HepG2 (cell line): ENCODE data around the gene OR5M10. TPM values are rescaled to one million over a fixed set of nuclear protein-coding genes. Genes with fewer than 3 reads are reported as not detected.
"Not testable (repeated sequence)": the region's sequence is repeated elsewhere in the genome, so short reads cannot be mapped to it uniquely, and the experiment has no call there.

Source experiments
- ATAC-seq: fragments of 200-7000 bp; cut with Tn5 transposase; 3 replicates; pipeline ENCODE4 v1.9.1; 2020; ENCODE audit warnings: mild to moderate bottlenecking, moderate library complexity
- BruUV-seq: library from RNA; stranded (reverse); fragments of 400-500 nt; replicated peaks from 2 replicates; lab custom pipeline; 2021; lab: Mats Ljungman, UMichigan
- CTCF ChIA-PET: fragments of 300-600 bp; formaldehyde crosslinking; extraction: SDS; loops from one replicate; lab custom pipeline; 2021; ENCODE audit warnings: low total read pairs, inconsistent platforms, low intra/inter-chr PET ratio; lab: Yijun Ruan, JAX
- POLR2A ChIA-PET: fragments of 350-600 bp; sonication (Branson Sonifier 250); formaldehyde crosslinking; loops from one replicate; lab custom pipeline; 2020; ENCODE audit warnings: antibody characterized with exemption, inconsistent platforms; lab: Yijun Ruan, JAX
- DNase-seq: peaks from one replicate; pipeline ENCODE4 v3.0.0-alpha.2; 2015; ENCODE audit warnings: low spot score
- FAIRE-seq: peaks from 3 replicates; lab custom pipeline; 2011; peaks lifted over from hg19 to GRCh38; lab: Jason Lieb, UNC
- H2AFZ ChIP-seq: one replicate; pipeline ENCODE4 v1.6.1; 2011; ENCODE audit warnings: low read length, inconsistent platforms
- H3K27ac ChIP-seq: fragments of 300-600 bp; 3 replicates; pipeline ENCODE4 v1.8.0; 2011; ENCODE audit warnings: mixed run types, mild to moderate bottlenecking, mixed read lengths, low read length, inconsistent platforms; ENCODE audit not compliant: insufficient read depth; ENCODE audit errors: extremely low read length
- H3K27me3 ChIP-seq, 2 experiments: fragments of 200-600 bp in 1 of 2; 2 replicates in 1 of 2; 3 replicates in 1 of 2; pipeline versions ENCODE4 v1.6.0 to v1.8.0; 2011; ENCODE audit warnings: low read length in 2 of 2, mild to moderate bottlenecking in 2 of 2, moderate library complexity in 2 of 2, inconsistent platforms in 1 of 2; ENCODE audit not compliant: insufficient read depth in 2 of 2, control insufficient read depth in 1 of 2
- H3K36me3 ChIP-seq, 2 experiments: fragments of 200-600 bp in 1 of 2; replicated peaks in 1 of 2; 2 replicates in 1 of 2; 3 replicates in 1 of 2; pipeline versions ENCODE4 v1.5.1 to v1.8.0; 2011; ENCODE audit warnings: low read length in 2 of 2, inconsistent platforms in 1 of 2; ENCODE audit not compliant: insufficient read depth in 2 of 2, control insufficient read depth in 1 of 2
- H3K4me1 ChIP-seq: 2 replicates; pipeline ENCODE4 v1.5.1; 2012; ENCODE audit warnings: low read length, inconsistent platforms; ENCODE audit not compliant: insufficient read depth
- H3K4me2 ChIP-seq: 2 replicates; pipeline ENCODE4 v1.6.0; 2011; ENCODE audit warnings: low read depth, low read length, inconsistent platforms
- H3K4me3 ChIP-seq, 3 experiments: fragments of 200-600 bp in 1 of 3; sonication (generic), shearing (Covaris generic) in 1 of 3; replicated peaks in 1 of 3; 2 replicates each; pipeline ENCODE4 v1.5.1; 2011 to 2016; ENCODE audit warnings: low read length in 3 of 3, inconsistent platforms in 2 of 3, low read depth in 2 of 3, mild to moderate bottlenecking in 2 of 3, control low read depth in 1 of 3, mixed read lengths in 1 of 3; ENCODE audit not compliant: insufficient read depth in 1 of 3
- H3K79me2 ChIP-seq: one replicate; pipeline ENCODE4 v1.6.1; 2011; ENCODE audit warnings: low read length, inconsistent platforms; ENCODE audit not compliant: insufficient read depth
- H3K9ac ChIP-seq: 2 replicates; pipeline ENCODE4 v1.6.0; 2011; ENCODE audit warnings: mild to moderate bottlenecking, low read depth, low read length, inconsistent platforms; ENCODE audit not compliant: insufficient read depth
- H3K9me3 ChIP-seq: 2 replicates; pipeline ENCODE4 v1.5.1; 2012; ENCODE audit warnings: mild to moderate bottlenecking, low read length
- H4K20me1 ChIP-seq: 2 replicates; pipeline ENCODE4 v1.6.0; 2011; ENCODE audit warnings: inconsistent platforms, mild to moderate bottlenecking, low read length, moderate library complexity; ENCODE audit not compliant: insufficient read depth
- HDAC1 ChIP-seq: sonication (generic); formaldehyde crosslinking; IDR thresholded peaks from 2 replicates; pipeline ENCODE4 v1.5.1; 2020; ENCODE audit warnings: mild to moderate bottlenecking, missing genetic modification reagents
- IRF1 ChIP-seq: sonication (generic); formaldehyde crosslinking; IDR thresholded peaks from 2 replicates; pipeline ENCODE4 v1.4.0; 2020; ENCODE audit warnings: low read depth, mild to moderate bottlenecking, missing genetic modification reagents
- MIXL1 ChIP-seq: IDR thresholded peaks from 2 replicates; pipeline ENCODE4 v1.6.1; 2016
- MXD4 ChIP-seq: IDR thresholded peaks from 2 replicates; pipeline ENCODE4 v1.6.1; 2016; ENCODE audit warnings: mild to moderate bottlenecking, missing biosample characterization, missing genetic modification reagents
- NONO ChIP-seq, 2 experiments: fragments of 450-650 bp in 1 of 2; sonication (generic) in 1 of 2; formaldehyde crosslinking in 1 of 2; IDR thresholded peaks in 1 of 2; conservative IDR thresholded peaks in 1 of 2; 2 replicates each; pipeline versions ENCODE4 v1.6.1 to v1.8.0; 2017 to 2022; ENCODE audit warnings: mild to moderate bottlenecking in 1 of 2, missing genetic modification reagents in 1 of 2, moderate library complexity in 1 of 2
- REXO4 ChIP-seq: sonication (generic); formaldehyde crosslinking; IDR thresholded peaks from 2 replicates; pipeline ENCODE4 v1.8.0; 2022; ENCODE audit warnings: missing genetic modification reagents, mild to moderate bottlenecking, borderline replicate concordance
- RXRB ChIP-seq: IDR thresholded peaks from 2 replicates; pipeline ENCODE4 v1.6.1; 2016; ENCODE audit warnings: borderline replicate concordance, missing genetic modification reagents, missing compliant biosample characterization
- SMYD3 ChIP-seq: sonication (generic); formaldehyde crosslinking; IDR thresholded peaks from 2 replicates; pipeline ENCODE4 v1.8.1; 2023; ENCODE audit warnings: mild to moderate bottlenecking, missing genetic modification reagents
- SP5 ChIP-seq: IDR thresholded peaks from 2 replicates; pipeline ENCODE4 v1.6.1; 2016; ENCODE audit warnings: low read depth, borderline replicate concordance
- TCF7L2 ChIP-seq: IDR thresholded peaks from 2 replicates; pipeline ENCODE4 v1.6.1; 2011; ENCODE audit warnings: mild to moderate bottlenecking, low read depth, low read length, moderate library complexity
- ZMAT3 ChIP-seq: sonication (generic); formaldehyde crosslinking; conservative IDR thresholded peaks from 2 replicates; pipeline ENCODE4 v1.7.0; 2021; ENCODE audit warnings: missing genetic modification reagents
- ZNF264 ChIP-seq: sonication (generic); formaldehyde crosslinking; IDR thresholded peaks from 2 replicates; pipeline ENCODE4 v1.4.0; 2020; ENCODE audit warnings: missing genetic modification reagents
- ZNF329 ChIP-seq: sonication (generic); formaldehyde crosslinking; IDR thresholded peaks from 2 replicates; pipeline ENCODE4 v1.9.0; 2021; ENCODE audit warnings: low read depth, mild to moderate bottlenecking, missing genetic modification reagents
- ZNF552 ChIP-seq: sonication (generic); formaldehyde crosslinking; IDR thresholded peaks from 2 replicates; pipeline ENCODE4 v1.9.0; 2022; ENCODE audit warnings: missing genetic modification reagents, mild to moderate bottlenecking, borderline replicate concordance
- ZNF691 ChIP-seq: sonication (generic); formaldehyde crosslinking; IDR thresholded peaks from 2 replicates; pipeline ENCODE4 v1.4.0; 2020; ENCODE audit warnings: missing genetic modification reagents, low read depth, mild to moderate bottlenecking, borderline replicate concordance
- ZNF781 ChIP-seq: sonication (generic); formaldehyde crosslinking; IDR thresholded peaks from 2 replicates; pipeline ENCODE4 v1.5.1; 2020; ENCODE audit warnings: borderline replicate concordance, mild to moderate bottlenecking, missing genetic modification reagents; ENCODE audit errors: not compliant biosample characterization
- WGBS: methylation state at CpG from one replicate; pipeline ENCODE4 v1.1.6; 2017; ENCODE audit warnings: low lambda C conversion rate; 5-methylcytosine and 5-hydroxymethylcytosine counted together
- in situ Hi-C: cut with HindIII; loops from 2 replicates; pipeline ENCODE4 v1.10.0; 2017; ENCODE audit warnings: low pct_unique_long_range_greater_than_20kb; ENCODE audit not compliant: extremely low pct_ligation_motif_present
- intact Hi-C: fragments of 100-400 bp; cut with micrococcal nuclease; formaldehyde crosslinking; loops from one replicate; pipeline ENCODE4 v1.10.0; 2022; ENCODE audit not compliant: unreplicated experiment
- polyA plus RNA-seq, 8 experiments: library from polyadenylated mRNA; depleted of rRNA in 3 of 8; stranded (reverse) in 7 of 8; unstranded in 1 of 8; fragments of >200 nt; fragmentation: Illumina TruSeq in 4 of 8; extraction: Trizol in 4 of 8; gene quantifications; 2 replicates each; pipeline versions ENCODE4 v1.2.1 to v1.2.3, GENCODE V29; 2011 to 2016; ENCODE audit warnings: low read depth in 4 of 8, missing spikeins in 1 of 8, mixed read lengths in 1 of 8; ENCODE audit not compliant: insufficient read depth in 1 of 8
- total RNA-seq, 5 experiments: library from RNA; depleted of rRNA; stranded (reverse); fragments of >200 nt; fragmentation: Illumina TruSeq; extraction: Trizol; gene quantifications; 2 replicates each; pipeline ENCODE4 v1.2.3, GENCODE V29; 2016; ENCODE audit warnings: low read depth in 1 of 5

The OR5M10 gene
- total and polyA plus RNA-seq, 2 of the 13 experiments (the other 11 are each of a cell fraction or from before 2014, with no cell fraction given) = not detected

DNA sequence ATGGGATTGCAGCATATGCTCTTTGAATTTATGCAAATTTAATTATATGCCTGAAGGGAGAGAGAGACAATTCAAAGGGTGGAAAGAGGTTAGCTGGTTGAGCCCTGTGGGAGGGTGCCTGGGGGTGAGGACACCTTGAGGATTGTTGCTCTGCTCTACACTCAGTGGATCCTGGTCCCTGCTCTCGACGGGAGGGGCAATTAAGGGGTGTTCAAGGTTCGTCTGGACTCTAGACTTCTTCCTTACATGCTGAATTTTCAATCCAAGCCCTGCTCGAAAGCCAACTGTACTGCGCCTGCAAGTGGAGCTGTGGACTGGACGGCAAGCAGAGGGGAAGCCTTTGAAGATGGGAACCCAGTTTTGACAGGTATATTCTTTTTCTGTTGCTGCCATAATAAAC, 18.9 kb downstream of the OR5M10 start:
- H3K9me3 ChIP-seq = peaks cover 24% of the 10 kb centered on the region
- POLR2A ChIA-PET = no interaction called here
- H3K4me3 ChIP-seq = no peak overlapping the region
- H4K20me1 ChIP-seq = no peaks in the 10 kb centered on the region
- intact Hi-C loops = no loop called here
- H3K27me3 ChIP-seq = no peaks in the 10 kb centered on the region
- H3K4me2 ChIP-seq = no peak overlapping the region
- no peaks in the 10 kb centered on the region for H3K36me3 ChIP-seq
- no peaks in the 10 kb centered on the region for H3K4me1 ChIP-seq
- no peak for TF ChIP-seq MIXL1 (CRISPR knock-in tag)
- TF ChIP-seq RXRB (CRISPR knock-in tag) = no peak
- TF ChIP-seq SMYD3 (CRISPR knock-in tag) = no peak
- no peak for TF ChIP-seq TCF7L2
- no peak for TF ChIP-seq ZMAT3 (CRISPR knock-in tag)
- no peak for TF ChIP-seq ZNF781 (CRISPR knock-in tag)
- no peak for TF ChIP-seq ZNF552
- no peak for TF ChIP-seq SP5 (CRISPR knock-in tag)
- TF ChIP-seq NONO (IDR thresholded peaks at IDR 0.05) = no peak
- TF ChIP-seq NONO (CRISPR knock-in tag; conservative IDR thresholded peaks at IDR 0.05) = no peak
- TF ChIP-seq ZNF691 (CRISPR knock-in tag) = no peak
- no peak for TF ChIP-seq HDAC1
- no peak for TF ChIP-seq REXO4 (CRISPR knock-in tag)
- TF ChIP-seq ZNF329 (CRISPR knock-in tag) = no peak
- TF ChIP-seq MXD4 = no peak
- no peak for TF ChIP-seq ZNF264 (CRISPR knock-in tag)
- TF ChIP-seq IRF1 = no peak
- H3K9ac ChIP-seq = no peak overlapping the region
- no peak for FAIRE-seq
- no TSS peak for BruUV-seq
- 11% methylated on average over 6 of the region's 6 CpGs for WGBS
- H3K27ac ChIP-seq = no peak overlapping the region
- no peaks in the 10 kb centered on the region for H3K79me2 ChIP-seq
- ATAC-seq = no peak
- in situ Hi-C loops = no loop called here
- CTCF ChIA-PET = no interaction called here
- no peak overlapping the region for H2AFZ ChIP-seq
- DNase-seq = no peak

- H4K20me1 ChIP-seq, H3K27ac ChIP-seq, FAIRE-seq, BruUV-seq, H3K79me2 ChIP-seq, ATAC-seq, H3K9me3 ChIP-seq, DNase-seq, H3K36me3 ChIP-seq, H3K27me3 ChIP-seq, POLR2A ChIA-PET, H3K4me3 ChIP-seq, intact Hi-C loops, H2AFZ ChIP-seq, H3K4me2 ChIP-seq, H3K4me1 ChIP-seq, in situ Hi-C loops, H3K9ac ChIP-seq, CTCF ChIA-PET: not testable (repeated sequence)
- WGBS = 49% methylated on average over 13 of the region's 13 CpGs
These were observed 22.8 kb downstream of the OR5M10 start for GRCh38 chr11:56554691-56555090.
